Measurements from ENCODE around the gene KLF15.

Gene KLF15

GRCh38 chr3:126306888-126307482 lies 50.2 kb downstream of the KLF15 start:
- no peak overlapping the region for H3K4me3 ChIP-seq (replicated peaks; ENCODE audit: low read depth, low read length)
- no peak for DNase-seq (ENCODE audit: extremely low read depth, low read depth)
- no peak for TF ChIP-seq CTCF (IDR thresholded peaks at IDR 0.05; ENCODE audit: low read depth, low read length, missing control alignments)

GRCh38 chr3:126306397-126306796 lies 50.8 kb downstream of the KLF15 start:
- no peak for DNase-seq (ENCODE audit: extremely low read depth, low read depth)
- no peak for TF ChIP-seq CTCF (IDR thresholded peaks at IDR 0.05; ENCODE audit: low read depth, low read length, missing control alignments)
- no peak overlapping the region for H3K4me3 ChIP-seq (replicated peaks; ENCODE audit: low read depth, low read length)

- DNase-seq (ENCODE audit: extremely low read depth, low read depth) = no peak
- no peak overlapping the region for H3K4me3 ChIP-seq (replicated peaks; ENCODE audit: low read depth, low read length)
- TF ChIP-seq CTCF (IDR thresholded peaks at IDR 0.05; ENCODE audit: low read depth, low read length, missing control alignments) = no peak
These were observed 51.8 kb downstream of the KLF15 start for GRCh38 chr3:126305427-126305826.

- no peak overlapping the region for H3K4me3 ChIP-seq (replicated peaks; ENCODE audit: low read depth, low read length)
- no peak for TF ChIP-seq CTCF (IDR thresholded peaks at IDR 0.05; ENCODE audit: low read depth, low read length, missing control alignments)
- no peak for DNase-seq (ENCODE audit: extremely low read depth, low read depth)
These were observed 52.5 kb downstream of the KLF15 start for GRCh38 chr3:126304704-126305103.

- no peak overlapping the region for H3K4me3 ChIP-seq (replicated peaks; ENCODE audit: low read depth, low read length)
- no peak for DNase-seq (ENCODE audit: extremely low read depth, low read depth)
- no peak for TF ChIP-seq CTCF (IDR thresholded peaks at IDR 0.05; ENCODE audit: low read depth, low read length, missing control alignments)
These were observed 52.9 kb downstream of the KLF15 start for GRCh38 chr3:126304291-126304690.

GRCh38 chr3:126303272-126303671 lies 53.9 kb downstream of the KLF15 start:
- no peak for DNase-seq (ENCODE audit: extremely low read depth, low read depth)
- no peak for TF ChIP-seq CTCF (IDR thresholded peaks at IDR 0.05; ENCODE audit: low read depth, low read length, missing control alignments)
- no peak overlapping the region for H3K4me3 ChIP-seq (replicated peaks; ENCODE audit: low read depth, low read length)
